GM21825 (cell line): ENCODE results near the gene SDS.

ENCODE experiments used
- ATAC-seq: cut with Tn5 transposase; IDR thresholded peaks from one replicate; pipeline ENCODE4 v1.9.1; 2021; ENCODE audit warnings: mild to moderate bottlenecking, moderate library complexity; ENCODE audit not compliant: unreplicated experiment

The SDS gene

GRCh38 chr12:113401066-113402000, 2.4 kb downstream of the SDS start:
- no peak for ATAC-seq

GRCh38 chr12:113400362-113400761, 3.3 kb downstream of the SDS start:
- ATAC-seq = no peak

- ATAC-seq = no peak
Measured at GRCh38 chr12:113399490-113399889, 4.2 kb downstream of the SDS start.

- ATAC-seq = no peak
Measured at GRCh38 chr12:113398346-113399290, 5.1 kb downstream of the SDS start.

GRCh38 chr12:113397497-113398197, 6.0 kb downstream of the SDS start:
- ATAC-seq = no peak

- no peak for ATAC-seq
Measured at GRCh38 chr12:113396828-113397496, 6.7 kb downstream of the SDS start.

- ATAC-seq = no peak
Measured at GRCh38 chr12:113396200-113396599, 7.5 kb downstream of the SDS start.

GRCh38 chr12:113395119-113395518, 8.6 kb downstream of the SDS start:
- ATAC-seq = no peak

GRCh38 chr12:113393749-113394148, 9.9 kb downstream of the SDS start:
- no peak for ATAC-seq

GRCh38 chr12:113392988-113393579, 10.6 kb downstream of the SDS start:
- no peak for ATAC-seq

GRCh38 chr12:113392520-113392919, 11.2 kb downstream of the SDS start:
- no peak for ATAC-seq

- no peak for ATAC-seq
Measured at GRCh38 chr12:113391650-113392337, 11.9 kb downstream of the SDS start.

- no peak for ATAC-seq
Measured at GRCh38 chr12:113391145-113391544, 12.5 kb downstream of the SDS start.

GRCh38 chr12:113390064-113391043, 13.3 kb downstream of the SDS start:
- ATAC-seq = no peak

GRCh38 chr12:113388351-113388750, 15.3 kb downstream of the SDS start:
- ATAC-seq = no peak

GRCh38 chr12:113387631-113388030, 16.1 kb downstream of the SDS start:
- ATAC-seq = no peak

- no peak for ATAC-seq
Measured at GRCh38 chr12:113386866-113387566, 16.7 kb downstream of the SDS start.
